ENCODE data around the gene PLA2G4C.

The PLA2G4C gene

DNA sequence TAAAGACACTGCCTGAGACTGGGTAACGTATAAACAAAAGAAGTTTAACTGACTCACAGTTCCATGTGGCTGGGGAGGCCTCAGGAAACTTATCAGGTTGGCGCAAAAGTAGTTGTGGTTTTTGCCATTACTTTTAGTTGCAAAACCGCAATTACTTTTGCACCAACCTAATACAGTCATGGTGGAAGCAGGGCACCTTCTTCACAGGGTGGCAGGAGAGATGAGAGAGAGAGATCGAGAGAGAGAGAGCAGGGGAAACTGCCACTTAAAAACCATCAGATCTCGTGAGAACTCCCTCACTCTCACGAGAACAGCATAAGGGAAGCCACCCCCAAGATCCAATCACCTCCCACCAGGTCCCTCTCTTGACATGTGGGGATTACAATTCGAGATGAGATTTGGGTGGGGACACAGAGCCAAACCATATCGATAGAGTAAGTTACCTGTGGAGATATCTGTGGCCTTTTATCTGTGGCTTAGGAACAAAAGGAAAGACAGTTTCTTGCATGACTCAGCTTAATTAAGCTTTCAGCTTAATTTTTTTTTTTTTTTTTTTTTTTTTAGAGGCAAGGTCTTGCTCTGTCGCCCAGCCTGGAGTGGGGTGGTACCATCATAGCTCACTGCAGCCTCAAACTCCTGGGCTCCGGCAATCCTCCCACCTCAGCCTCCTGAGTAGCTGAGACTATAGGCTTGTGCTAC lies 59.1 kb downstream of the PLA2G4C start:
- no peak for DNase-seq

- no peak for DNase-seq
Observed at GRCh38 chr19:48044561-48044960, 66.1 kb downstream of the PLA2G4C start.

DNA sequence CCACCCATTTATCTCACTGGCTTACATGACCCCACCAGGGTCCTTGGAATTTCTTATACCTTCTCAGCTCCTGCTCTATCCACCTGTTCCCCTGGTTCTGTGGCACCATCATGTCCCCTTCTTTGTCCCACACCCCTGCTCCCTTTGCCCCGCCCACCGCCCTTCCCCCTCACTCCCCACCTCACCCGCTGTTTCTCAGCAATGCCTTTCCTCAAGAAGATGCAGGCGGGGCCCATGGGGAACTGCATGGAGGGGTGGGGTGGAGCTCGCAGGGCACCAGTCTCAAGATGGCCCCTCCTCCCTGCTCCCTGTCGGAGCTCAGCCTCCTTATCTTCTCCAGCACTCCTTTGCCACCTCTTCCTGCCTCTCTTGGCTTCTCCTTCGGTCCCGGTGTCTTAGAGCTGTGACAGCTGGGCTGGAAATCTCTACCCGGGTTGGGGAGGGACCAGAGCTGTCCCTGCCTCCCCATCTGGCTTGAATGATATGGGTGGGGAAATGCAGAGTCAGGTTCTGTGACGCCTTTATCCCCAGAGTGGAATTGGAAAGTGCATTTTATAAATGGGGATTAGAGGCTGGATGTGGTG lies 66.8 kb downstream of the PLA2G4C start, which contains the start of gene CABP5:
Gene CABP5 (minus strand): TSS at position 405 of the 584 bp plus-strand sequence. CDS start 157 bp downstream, at position 248.
- DNase-seq = no peak

- DNase-seq = no peak
Observed at GRCh38 chr19:48041877-48042580, 68.6 kb downstream of the PLA2G4C start.

- DNase-seq = no peak
Observed at GRCh38 chr19:48036765-48037164, 73.9 kb downstream of the PLA2G4C start.

GRCh38 chr19:48033604-48034003 lies 77.0 kb downstream of the PLA2G4C start:
- no peak for DNase-seq

GRCh38 chr19:48030073-48030472 lies 80.5 kb downstream of the PLA2G4C start:
- DNase-seq = no peak

DNA sequence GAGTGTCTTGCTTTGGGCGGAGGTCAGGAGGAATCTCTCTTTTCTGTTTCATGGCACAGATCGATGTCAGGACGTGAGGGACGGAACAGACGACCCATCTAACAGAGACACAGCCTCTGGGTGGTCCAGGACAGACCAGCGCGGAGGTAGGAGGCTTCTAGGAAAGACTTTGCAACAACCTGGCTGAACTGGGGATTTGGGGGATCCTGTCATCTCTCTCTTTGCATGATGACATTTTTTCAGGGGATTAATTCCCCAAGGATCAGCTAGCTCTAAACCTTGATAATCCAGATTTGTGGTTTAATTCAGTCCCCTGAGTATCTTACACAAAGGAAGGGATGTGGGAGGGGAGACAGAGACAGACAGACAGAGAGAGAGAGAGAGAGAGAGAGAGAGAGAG lies 81.2 kb downstream of the PLA2G4C start:
- no peak for DNase-seq

GRCh38 chr19:48025480-48025879 lies 85.1 kb downstream of the PLA2G4C start:
- DNase-seq = no peak

GRCh38 chr19:48023518-48023917 lies 87.1 kb downstream of the PLA2G4C start:
- DNase-seq = no peak

- no peak for DNase-seq
Observed at GRCh38 chr19:48023011-48023410, 87.6 kb downstream of the PLA2G4C start.

- DNase-seq = no peak
Observed at GRCh38 chr19:48020686-48021085, 89.9 kb downstream of the PLA2G4C start.

DNA sequence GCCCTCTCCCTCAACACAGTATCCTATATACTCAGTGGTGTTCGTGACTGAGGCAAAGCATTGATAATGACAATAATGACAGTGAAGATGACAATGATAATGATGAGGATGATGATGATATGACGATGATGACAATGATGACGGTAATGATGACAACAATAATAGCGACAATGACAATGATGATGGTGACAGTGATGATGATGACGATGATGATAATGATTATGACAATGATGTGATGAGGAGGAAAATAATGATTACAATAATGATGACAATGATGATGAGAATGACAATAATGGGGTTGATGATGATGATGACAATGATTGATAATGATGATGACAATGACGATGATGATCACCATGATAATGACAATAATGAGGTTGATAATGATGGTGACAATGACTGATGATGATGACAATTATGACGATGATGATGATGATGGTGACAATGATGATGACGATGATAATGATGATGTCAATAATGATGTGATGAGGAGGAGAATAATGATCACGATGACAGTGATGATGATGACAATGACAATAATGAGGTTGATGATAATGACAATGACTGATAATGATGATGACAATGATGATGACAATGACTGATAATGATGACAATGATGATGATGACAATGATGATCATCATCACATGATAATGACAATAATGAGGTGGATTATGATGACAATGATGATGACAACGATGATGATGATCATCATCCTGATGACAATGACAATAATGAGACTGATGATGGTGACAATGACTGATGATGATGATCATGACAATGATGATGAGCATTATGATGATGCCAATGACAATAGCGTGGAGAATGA lies 99.5 kb downstream of the PLA2G4C start:
- no peak for DNase-seq

- no peak for DNase-seq
Observed at GRCh38 chr19:48006762-48007161, 103.9 kb downstream of the PLA2G4C start.

- no peak for DNase-seq
Observed at GRCh38 chr19:48004236-48004635, 106.4 kb downstream of the PLA2G4C start.

GRCh38 chr19:48000846-48001245 lies 109.8 kb downstream of the PLA2G4C start:
- DNase-seq = no peak

DNA sequence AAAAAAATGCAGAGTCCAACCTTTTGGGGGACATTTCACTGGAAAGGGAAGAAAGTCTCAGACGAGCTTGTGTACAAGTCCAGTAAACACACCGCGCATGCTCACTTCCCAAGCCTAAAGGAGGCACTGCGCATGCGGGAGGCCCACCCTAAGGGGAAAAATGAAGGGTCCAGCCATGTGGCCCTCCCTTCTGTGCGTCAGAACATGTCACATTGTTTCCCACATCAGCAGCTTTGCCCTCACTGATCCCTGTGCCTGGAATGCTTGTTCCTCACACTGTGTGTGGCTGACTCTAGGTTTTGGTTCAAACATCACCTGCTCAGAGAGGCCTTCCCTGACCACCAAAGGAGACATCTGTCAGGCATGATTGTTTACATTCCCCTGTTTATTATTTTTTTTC lies 111.8 kb downstream of the PLA2G4C start:
- no peak for DNase-seq

All from NCI-H1694 treated with DMSO at 0.1 percent for 48 hours (cell line).